Activated CD4-positive, alpha-beta T cell treated with anti-CD3 and anti-CD28 coated beads, Interleukin-2, amount 50 U/mL, for 4 hours (primary cell): ENCODE measurements around the gene ADAP1.

Source experiments
- DNase-seq, 2 experiments: peaks; one replicate each; pipeline ENCODE4 v3.0.0-alpha.2; 2020

Gene ADAP1

DNA sequence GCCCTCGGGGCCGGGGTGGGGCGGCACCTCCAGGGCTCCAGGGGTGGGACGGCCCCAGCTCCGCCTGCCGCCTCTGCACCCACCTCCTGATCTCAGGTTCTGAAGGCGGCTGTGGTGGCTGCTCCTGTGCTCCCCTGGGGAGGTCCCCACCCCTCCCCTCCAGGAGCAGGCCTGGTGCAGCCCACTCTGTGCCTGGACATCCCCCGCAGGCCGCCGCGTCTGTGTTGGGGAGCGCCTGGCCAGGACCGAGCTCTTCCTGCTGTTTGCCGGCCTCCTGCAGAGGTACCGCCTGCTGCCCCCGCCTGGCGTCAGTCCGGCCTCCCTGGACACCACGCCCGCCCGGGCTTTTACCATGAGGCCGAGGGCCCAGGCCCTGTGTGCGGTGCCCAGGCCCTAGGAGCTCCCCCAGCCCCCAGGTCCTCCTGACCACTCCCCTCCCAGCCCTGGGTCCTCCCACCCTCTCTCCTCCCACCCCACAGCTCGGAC is 34.0 kb upstream of the ADAP1 start:
- DNase-seq = no peak

DNA sequence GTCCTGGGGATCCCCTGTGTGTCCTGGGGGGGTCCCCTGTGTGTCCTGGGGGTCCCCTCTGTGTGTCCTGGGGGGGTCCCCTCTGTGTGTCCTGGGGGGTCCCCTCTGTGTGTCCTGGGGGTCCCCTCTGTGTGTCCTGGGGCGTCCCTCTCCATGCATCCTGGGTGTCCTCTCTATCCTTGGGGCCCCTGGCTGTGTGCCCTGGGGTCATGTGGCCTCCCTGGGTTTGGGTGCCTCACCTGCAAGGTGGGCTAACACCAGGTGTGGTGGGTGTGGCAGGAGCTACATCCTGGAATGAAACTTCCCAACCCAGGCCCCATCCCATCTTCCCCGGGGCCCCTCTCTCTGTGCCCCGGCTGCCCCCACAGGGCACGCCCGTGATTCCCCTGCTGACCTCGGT is 33.4 kb upstream of the ADAP1 start:
- no peak for DNase-seq

DNA sequence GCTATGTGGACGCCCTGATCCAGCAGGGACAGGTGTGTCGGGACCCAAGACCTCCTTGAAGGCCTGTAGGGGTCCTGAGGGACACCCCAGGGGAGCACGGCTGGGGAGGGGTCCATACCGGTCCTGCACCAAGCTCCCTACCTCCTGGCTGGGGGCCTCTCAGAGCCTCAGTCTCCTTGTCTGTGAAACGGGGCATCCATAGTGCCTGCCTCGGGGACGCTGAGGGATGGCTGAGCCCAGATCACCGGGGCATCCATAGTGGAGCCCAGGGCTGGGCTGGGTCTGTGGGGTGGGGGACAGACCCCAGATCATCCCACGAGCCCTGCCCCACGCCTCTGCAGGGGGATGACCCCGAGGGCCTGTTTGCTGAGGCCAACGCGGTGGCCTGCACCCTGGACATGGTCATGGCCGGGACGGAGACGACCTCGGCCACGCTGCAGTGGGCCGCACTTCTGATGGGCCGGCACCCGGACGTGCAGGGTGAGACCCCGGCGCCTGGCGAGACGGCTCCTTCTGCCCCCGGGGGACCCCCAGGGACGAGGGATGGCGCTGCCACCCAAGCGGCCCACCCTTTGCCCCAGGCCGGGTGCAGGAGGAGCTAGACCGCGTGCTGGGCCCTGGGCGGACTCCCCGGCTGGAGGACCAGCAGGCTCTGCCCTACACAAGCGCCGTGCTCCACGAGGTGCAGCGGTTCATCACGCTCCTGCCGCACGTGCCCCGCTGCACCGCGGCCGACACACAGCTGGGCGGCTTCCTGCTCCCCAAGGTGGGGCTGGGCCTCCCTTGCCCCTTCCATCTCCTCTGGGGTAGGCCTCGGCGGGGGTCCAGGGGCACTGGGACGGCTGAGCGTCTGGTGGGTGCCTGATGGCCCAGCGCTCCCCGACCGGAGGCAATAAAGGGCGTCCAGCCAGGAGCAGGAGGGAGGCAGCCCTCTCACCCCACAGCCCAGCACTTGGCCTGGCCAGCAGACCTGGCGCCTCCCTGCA is 32.6 kb upstream of the ADAP1 start:
- no peak for DNase-seq

DNA sequence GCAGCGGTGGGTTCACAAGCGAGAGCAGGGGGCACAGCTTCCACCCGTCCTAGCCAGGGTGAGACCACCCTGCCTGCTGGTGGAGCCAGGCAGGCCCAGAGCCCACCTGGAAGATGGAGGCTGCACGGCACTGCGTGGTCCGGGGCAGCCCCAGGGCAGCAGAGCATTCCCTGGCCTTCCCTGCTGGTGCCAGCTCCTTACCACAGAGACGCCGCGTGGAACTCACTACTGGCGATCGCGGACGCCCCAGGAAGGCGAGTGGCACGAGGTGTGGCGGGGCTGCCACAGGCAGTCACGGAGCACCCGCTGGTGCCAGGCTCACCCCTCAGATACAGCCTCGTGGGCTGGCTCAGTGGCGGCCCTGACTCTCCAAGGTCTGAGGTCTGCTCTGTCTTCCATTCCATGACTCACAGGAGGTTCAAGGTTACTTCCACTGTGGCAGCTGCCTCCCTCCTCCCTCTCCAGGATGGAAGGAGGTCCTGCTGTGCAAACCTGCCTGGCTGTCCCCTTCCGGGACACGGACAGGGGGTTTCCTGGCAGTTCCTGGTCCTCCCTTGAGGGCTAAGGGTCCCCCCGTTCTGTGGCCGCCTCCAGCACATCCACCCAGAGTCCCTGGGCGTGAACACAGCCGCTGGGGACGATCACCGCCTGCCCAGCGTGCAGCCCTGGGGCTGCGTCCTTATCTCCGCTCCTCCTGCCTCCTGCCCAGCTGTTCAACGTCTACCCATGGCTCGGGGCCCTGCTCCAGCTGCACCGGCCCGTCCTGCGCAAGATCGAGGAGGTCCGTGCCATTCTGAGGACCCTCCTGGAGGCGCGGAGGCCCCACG is 31.6 kb upstream of the ADAP1 start:
- no peak for DNase-seq

DNA sequence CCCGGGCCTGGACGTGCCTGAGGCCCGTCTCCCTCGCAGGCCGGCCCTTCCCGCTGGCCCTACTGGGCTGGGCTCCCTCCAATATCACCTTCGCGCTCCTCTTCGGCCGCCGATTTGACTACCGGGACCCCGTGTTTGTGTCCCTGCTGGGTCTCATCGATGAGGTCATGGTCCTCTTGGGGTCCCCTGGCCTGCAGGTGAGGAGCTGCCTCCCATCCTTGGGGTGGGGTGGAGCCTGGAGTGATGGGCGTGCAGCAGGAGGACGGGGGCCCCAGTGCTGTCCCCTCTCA is 30.6 kb upstream of the ADAP1 start:
- DNase-seq = no peak

DNA sequence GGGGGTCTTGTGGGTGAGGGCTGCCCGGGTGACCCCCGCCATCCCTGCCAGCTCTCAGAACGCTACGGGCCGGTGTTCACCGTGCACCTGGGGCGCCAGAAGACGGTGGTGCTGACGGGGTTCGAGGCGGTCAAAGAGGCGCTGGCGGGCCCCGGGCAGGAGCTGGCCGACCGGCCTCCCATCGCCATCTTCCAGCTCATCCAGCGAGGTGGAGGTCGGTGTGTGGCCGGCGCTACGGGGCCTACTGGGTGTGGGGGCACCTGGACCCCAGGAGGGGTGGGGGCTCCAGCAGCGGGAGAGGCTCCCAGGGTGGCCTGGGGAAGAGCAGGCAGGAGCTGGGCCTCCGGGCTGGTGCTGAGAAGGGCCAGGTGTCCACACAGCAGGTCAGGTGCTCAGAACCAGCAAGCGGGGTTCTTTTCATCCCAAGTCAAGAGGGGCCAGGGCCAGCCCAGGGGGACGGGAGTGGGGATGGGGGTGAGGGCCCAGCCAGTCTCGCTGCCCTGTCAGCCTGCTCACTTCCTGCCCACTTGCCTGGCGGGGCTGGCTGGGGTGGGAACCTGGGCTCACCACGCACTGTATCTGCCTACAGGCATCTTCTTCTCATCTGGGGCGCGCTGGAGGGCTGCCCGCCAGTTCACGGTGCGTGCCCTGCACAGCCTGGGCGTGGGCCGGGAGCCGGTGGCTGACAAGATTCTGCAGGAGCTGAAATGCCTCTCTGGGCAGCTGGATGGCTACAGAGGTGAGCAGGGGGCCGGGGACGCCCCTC is 30.1 kb upstream of the ADAP1 start:
- DNase-seq = no peak

DNA sequence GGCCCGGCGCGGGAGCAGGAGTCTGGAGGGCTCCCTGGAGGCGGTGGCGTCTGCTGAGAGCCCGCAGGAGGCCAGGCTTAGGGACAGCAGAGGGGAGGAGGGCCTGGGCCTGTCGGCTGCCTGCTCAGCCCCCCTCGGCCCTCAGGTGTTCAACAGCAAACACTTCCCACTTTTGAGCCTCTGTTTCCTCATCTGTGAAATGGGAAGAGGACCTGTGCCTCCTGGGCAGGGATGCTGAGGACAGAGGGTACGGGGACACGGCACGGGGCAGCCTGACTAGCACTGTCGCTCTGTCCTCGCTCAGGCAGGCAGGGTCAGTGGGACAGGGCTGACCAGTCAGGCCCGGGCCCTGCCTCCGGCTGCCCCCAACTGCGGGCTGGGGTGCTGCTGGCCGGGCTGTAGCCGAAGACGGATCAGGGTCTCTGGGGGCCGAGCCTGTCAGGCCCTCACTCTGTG is 29.2 kb upstream of the ADAP1 start:
- DNase-seq = no peak

DNA sequence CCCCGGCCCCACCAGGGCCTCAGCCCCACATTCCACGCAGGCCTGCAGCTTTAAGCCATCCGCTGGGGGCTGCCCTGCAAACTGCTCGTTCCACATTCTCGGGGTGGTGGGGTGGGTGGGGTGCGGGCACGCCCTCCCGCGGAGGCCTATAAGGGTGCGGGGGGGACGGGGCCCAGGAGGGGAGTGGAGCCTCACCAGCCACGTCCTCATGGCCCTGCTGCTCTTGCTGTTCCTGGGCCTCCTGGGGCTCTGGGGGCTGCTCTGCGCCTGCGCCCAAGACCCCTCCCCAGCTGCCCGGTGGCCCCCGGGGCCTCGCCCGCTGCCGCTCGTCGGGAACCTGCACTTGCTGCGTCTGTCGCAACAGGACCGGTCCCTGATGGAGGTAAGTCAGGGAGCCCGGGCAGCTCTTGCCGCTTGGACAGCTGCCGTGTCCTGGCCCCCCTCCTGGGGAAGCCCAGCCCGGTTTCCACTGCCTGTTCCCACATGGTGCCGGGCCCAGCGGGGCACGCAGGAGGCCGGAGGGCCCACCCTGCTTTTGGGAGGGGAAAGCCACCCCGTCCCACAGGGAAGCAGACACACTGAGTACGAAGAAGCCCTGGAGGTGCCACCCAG is 28.6 kb upstream of the ADAP1 start, which contains the start of gene CYP2W1:
CYP2W1 (plus strand) TSS at position 178 of the 612 bp plus-strand sequence; CDS start at position 209, 31 bp downstream.
- no peak for DNase-seq

DNA sequence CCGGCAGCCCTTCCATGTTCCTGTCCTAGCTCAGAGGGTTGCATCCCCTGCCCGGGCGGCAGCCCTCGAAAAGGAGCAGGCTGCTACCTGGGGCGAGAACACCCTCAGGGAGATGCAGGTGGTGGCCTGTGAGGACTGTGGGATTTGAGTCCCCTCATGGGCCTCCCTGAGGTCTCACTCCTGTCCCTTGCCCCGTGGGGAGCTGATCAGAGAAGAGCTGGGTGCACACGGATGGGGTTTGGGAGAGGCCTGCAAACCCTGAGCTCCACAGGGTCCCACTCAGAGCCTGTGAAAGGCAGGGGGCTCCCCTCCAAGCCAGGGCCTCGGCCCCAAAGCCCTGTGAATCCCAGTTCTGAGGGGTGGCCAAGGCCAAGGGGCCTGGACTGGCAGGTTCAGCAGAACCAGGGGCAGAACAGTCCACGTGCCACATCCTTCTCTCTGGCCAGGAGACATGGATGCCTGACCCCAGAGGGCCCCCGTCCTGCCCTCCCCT is 28.1 kb upstream of the ADAP1 start:
- DNase-seq = no peak

DNA sequence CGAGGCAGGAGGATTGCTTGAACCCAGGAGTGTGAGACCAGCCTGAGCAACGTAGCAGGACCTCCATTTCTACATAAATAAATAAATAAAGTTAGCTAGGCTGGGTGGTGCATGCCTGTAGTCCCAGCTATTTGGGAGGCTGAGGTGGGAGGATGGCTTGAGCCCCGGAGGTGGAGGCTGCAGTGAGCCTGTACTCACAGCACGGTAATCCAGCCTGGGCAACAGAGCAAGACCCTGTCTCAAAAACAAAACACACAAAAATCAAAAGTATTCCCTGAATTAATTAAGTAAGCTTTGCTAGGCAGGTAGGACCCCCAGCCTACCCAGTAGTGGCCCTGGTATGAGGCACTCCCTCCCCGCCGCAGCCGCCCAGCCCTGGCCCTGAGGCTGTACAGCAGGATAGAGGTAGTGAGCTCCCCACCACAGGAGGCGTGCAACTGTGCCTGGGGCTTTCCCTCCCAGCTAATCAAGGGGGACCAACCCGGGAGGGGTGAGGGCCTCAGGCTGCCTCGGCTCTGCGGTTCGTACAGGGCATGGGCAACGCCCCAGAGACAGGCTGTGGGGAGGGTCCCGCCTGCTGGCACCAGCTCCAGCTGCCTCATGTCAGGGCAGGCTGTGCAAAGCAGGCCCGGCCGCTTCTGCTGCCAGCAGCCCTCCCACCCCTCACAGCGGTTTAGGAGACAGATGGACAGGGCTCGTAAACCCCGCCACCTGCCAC is 27.5 kb upstream of the ADAP1 start:
- no peak for DNase-seq

DNA sequence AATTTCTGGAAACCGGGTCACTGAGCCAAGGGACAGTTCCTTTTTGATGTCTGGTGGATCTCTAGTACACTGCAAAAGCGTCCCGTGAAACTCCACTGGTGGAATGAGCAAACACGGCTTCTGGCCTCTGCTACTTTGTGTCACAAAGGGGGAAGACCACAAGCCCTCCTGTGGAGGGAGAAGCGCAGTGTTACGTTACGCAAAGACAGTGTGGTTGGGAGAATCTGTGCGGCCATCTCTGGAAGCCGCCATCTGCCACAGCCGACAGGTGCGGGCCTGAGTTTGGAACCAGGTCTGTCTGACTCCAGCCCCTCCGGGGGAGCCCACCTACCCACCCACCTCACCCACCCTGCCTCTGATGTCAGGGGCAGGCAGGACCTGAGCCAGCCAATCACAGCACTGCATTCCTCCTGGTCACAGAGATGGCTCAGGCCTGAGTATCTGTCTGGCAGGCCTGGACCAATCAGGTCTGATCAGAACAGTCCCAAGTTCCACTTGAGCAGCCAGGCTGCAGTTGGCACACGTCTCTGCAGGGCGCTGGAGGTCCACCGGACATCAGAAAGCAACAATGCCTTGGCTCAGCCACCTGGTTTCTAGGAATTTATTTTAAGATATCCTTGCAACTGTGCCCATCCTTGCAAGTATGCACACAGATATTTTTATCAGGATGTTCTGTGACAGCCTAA is 25.5 kb upstream of the ADAP1 start:
- DNase-seq = no peak

DNA sequence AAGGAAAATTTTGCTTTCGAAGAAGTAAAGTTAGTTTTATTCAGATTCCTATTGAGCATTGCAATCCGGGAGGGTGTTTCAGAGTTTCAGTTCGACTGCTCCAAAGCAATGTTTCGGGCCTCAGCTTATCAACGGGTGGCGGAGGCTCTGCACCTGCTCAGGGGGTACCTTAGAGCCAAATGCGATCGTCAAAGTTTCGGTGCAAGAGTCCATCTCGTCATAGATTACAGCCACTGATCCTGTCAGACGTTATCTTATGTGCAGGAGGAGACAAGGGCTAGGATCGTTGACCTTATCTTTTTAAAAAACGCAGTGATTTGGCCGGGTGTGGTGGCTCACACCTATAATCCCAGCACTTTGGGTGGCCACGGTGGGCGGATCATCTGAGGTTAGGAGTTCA is 24.7 kb upstream of the ADAP1 start:
- DNase-seq = no peak

DNA sequence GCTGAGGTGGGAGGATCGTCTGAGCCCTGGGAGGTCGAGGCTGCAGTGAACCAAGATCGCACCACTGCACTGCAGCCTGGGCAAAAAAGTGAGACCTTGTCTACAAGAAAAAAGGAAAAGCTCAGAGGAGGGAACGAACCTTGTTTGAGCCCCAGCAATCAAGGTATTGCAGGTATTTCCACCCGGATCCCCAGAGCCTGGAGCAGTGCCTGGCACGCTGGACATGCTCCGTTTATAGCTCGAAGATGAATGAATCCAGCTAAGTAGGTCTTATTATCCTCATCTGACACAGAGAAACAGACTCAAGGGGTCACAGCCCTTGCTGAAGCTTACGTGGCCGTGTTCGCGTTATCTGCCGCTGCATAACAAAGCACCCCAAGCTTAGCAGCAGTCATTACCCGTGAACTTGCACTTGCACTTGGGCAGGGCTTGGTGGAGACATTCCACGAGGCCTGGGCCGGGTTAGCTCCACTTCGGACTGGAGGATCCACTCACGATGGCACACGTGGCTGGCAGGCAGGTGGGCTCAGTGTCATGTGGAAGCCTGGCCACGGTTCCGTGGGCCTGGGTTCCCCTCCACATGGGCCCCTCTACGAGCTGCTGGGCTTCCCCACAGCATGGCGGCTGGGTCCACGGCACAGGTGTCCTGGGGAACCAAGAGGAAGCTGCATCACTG is 24.1 kb upstream of the ADAP1 start:
- DNase-seq = no peak

DNA sequence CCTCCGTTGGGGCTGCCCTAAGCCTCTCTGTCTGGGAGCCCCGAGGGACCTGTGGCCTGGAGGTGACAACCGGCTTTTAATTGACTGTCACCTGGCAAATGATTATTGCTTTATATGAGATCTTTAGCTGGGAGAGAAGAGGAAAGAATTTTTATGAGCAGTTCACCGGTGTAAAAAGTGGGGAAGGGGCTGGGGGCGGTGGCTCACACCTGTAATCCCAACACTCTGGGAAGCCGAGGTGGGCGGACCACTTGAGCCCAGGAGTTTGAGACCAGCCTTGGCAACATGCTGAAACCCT is 23.5 kb upstream of the ADAP1 start:
- no peak for DNase-seq

DNA sequence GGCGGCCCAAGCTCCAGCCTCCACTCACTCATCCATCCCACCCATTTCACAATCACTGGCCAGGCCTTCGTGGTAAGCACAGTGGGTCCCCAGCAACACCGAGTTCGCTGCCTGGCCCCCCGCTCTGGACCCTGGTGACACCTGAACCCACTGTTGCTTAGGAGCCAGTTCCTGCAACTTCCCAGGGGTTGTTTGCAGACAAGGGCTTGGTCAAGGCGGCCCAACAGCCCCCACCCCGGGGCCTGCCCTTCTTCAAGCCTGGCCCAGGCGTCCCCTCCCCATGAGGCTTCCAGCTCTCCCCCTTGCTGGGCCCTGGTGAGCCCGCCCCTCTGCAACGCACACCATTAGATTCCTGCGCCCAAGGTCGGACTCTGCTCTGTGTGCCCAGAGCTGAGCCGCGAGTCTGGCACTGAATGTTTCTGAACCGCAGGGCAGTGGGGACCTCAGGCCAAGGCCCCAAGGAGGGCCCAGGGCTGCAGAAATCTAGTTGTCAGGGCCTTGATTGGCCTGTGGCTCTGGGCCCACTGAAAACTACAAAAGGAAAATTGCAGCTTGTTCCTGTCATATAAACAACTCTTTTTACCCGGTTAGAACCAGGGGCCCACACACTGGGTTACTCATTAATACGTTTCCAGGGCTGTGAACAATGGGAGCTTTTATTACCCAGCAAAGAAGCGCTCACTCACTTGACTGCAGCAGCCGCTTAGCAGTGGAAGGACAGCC is 23.0 kb upstream of the ADAP1 start:
- no peak for DNase-seq

DNA sequence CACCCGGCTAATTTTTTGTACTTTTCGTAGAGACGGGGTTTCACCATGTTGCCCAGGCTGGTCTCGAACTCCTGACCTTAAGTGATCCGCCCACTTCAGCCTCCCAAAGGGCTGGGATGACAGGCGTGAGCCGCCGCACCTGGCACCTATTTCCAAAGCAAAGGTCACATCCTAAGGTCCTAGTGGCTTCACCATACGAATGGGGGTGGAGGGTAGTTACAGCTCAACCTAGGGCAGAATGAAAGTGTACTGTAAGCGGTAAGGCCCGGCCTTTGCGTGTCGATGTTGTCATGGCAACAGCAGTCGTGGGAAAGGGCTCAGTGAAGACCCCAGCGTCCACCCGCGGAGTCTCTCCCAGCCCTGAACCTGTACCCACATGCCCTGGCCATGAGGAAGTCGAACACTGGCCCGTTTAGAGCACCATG is 22.4 kb upstream of the ADAP1 start:
- DNase-seq = no peak

DNA sequence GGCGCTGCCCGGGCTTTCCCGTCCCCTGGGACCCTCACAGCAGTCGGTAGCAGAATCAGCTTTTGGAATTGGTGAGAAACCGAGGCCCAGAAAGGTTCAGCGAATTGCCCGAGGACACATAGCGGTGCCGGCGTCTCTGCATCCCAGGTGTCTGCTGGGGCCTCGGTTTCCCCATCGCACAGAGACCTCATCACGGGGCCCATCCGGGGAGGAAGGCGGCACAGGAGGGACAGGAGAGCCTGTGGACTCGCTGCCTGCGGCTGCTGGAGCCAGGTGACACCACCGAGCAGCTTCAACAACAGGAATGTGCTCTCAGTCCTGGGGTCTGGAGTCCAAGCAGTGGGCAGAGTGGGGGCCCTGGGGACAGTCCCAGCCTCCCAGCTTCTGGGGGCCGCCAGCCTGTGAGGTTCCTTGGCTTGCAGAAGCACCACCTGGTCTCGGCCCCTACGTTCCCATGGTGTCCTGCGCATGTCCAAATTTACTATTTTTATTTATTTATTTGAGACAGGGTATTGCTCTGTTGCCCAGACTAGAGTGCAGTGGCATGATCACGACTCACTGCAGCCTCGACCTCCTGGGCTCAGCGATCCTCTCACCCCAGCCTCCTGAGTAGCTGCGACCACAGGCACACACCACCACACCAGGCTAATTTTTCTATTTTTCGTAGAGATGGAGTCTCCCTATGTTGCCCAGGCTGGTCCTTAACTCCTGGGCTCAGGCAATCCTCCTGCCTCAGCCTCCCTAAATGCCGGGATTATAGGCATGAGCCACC is 21.4 kb upstream of the ADAP1 start:
- DNase-seq = no peak

DNA sequence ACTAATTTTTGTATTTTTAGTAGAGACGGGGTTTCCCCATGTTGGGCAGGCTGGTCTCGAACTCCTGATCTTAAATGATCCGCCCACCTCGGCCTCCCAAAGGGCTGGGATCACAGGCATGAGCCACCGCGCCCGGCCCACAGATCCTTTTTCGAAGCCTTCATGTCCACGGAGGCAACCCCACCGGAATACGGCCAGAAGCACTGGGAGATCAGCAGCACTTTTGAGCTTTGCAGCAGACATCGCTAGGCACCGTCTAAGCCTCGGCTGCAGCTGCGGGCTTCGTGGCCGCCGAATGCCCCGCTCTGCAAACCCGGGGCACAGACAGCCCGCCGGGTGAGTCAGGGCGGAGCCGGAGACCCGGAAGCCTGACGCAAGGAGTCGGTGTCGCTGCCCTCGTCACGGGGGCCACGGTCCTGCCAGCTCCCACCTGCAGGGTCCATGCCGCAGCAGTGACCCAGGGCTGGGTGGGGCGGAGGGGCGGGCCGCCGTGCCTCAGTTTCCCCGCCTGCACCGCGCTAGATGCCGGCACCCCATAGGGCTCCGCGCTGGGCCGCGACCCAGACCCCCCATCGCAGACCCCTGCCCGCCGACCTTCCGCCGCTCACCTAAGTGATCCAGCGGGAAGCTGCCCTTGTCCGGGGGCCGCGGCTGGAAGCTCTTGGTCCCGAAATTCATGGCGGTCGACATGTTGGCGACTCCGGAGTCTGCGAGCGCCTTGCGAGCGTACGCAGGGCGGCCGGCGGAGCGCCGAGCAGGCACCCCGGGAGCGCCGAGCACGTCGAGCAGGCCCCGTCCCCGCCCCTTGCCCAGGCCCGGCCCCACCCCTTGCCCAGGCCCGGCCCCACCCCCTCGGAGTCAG is 20.6 kb upstream of the ADAP1 start, which contains the start of gene COX19:
COX19 (minus strand) TSS at position 730 of the 862 bp plus-strand sequence; CDS start at position 690, 40 bp downstream.
- DNase-seq = peak; percentile 86 to 88
